ENCODE results near the gene CCDC102B.

- TF ChIP-seq CTCF (conservative IDR thresholded peaks at IDR 0.05; ENCODE audit: low read depth, low read length) (no peak), EZH2 (IDR thresholded peaks at IDR 0.05; ENCODE audit: low read length, unreplicated experiment) (no peak), EZH2phosphoT487 (IDR thresholded peaks at IDR 0.05; ENCODE audit: borderline replicate concordance, low read length) (no peak)
Measured at GRCh38 chr18:68965817-68966216, 167.9 kb downstream of the CCDC102B start.
